H54 (cell line): ENCODE data around the gene RPS6KA5.
"Not testable (repeated sequence)": the region's sequence is repeated elsewhere in the genome, so short reads cannot be mapped to it uniquely, and the experiment has no call there.

ENCODE experiments used
- DNase-seq: peaks from one replicate; pipeline ENCODE4 v3.0.0; 2011; ENCODE audit warnings: low spot score, mixed read lengths; ENCODE audit not compliant: insufficient read length
- FAIRE-seq: peaks from 3 replicates; lab custom pipeline; 2011; peaks lifted over from hg19 to GRCh38; lab: Jason Lieb, UNC
- POLR2A ChIP-seq: IDR thresholded peaks from 2 replicates; pipeline ENCODE4 v1.6.1; 2011; ENCODE audit warnings: low read depth, mild to moderate bottlenecking, low read length

RPS6KA5 gene

GRCh38 chr14:90839024-90839888, 221.2 kb downstream of the RPS6KA5 start:
- DNase-seq = no peak
- FAIRE-seq = no peak
- TF ChIP-seq POLR2A = no peak

- not testable (repeated sequence) for DNase-seq, FAIRE-seq
Observed at GRCh38 chr14:90838531-90838930, 221.9 kb downstream of the RPS6KA5 start.

GRCh38 chr14:90837355-90837754, 223.1 kb downstream of the RPS6KA5 start:
- DNase-seq = no peak
- FAIRE-seq = no peak
- TF ChIP-seq POLR2A = no peak

GRCh38 chr14:90836692-90837063, 223.8 kb downstream of the RPS6KA5 start:
- TF ChIP-seq POLR2A = no peak
- no peak for FAIRE-seq
- no peak for DNase-seq

- no peak for TF ChIP-seq POLR2A
- FAIRE-seq = no peak
- no peak for DNase-seq
Observed at GRCh38 chr14:90831821-90832220, 228.6 kb downstream of the RPS6KA5 start.

GRCh38 chr14:90830931-90831701, 229.3 kb downstream of the RPS6KA5 start:
- FAIRE-seq = no peak
- no peak for TF ChIP-seq POLR2A
- DNase-seq = no peak

- TF ChIP-seq POLR2A = no peak
- DNase-seq (no peak), FAIRE-seq (no peak)
Observed at GRCh38 chr14:90829677-90830076, 230.8 kb downstream of the RPS6KA5 start.

GRCh38 chr14:90828642-90829487, 231.6 kb downstream of the RPS6KA5 start:
- no peak for DNase-seq
- FAIRE-seq = no peak
- TF ChIP-seq POLR2A = no peak

GRCh38 chr14:90827919-90828610, 232.4 kb downstream of the RPS6KA5 start:
- FAIRE-seq (peak; percentile 61), DNase-seq (peak; percentile 99)
- TF ChIP-seq POLR2A = no peak; the same call in 1 of the 2 replicates

- not testable (repeated sequence) for FAIRE-seq, DNase-seq
Observed at GRCh38 chr14:90823542-90823941, 236.9 kb downstream of the RPS6KA5 start.

GRCh38 chr14:90820958-90821357, 239.5 kb downstream of the RPS6KA5 start:
- TF ChIP-seq POLR2A = no peak
- DNase-seq (peak; percentile 100), FAIRE-seq (peak; percentile 88)

GRCh38 chr14:90819734-90820393, 240.6 kb downstream of the RPS6KA5 start:
- DNase-seq (no peak), FAIRE-seq (no peak)

GRCh38 chr14:90818715-90819114, 241.7 kb downstream of the RPS6KA5 start:
- DNase-seq (no peak), FAIRE-seq (no peak)
- TF ChIP-seq POLR2A = no peak

More at GRCh38 chr14:90819734-90820393, 240.6 kb downstream of the RPS6KA5 start:
- TF ChIP-seq POLR2A = no peak
